HG02678 (cell line): ENCODE results near the gene BSDC1.
A peak's percentile ranks its signal among the peaks of the same experiment; 100 is the strongest.
"Not testable (repeated sequence)": the region's sequence is repeated elsewhere in the genome, so short reads cannot be mapped to it uniquely, and the experiment has no call there.

Experiments used
- ATAC-seq: cut with Tn5 transposase; IDR thresholded peaks from one replicate; pipeline ENCODE4 v1.9.1; 2021; ENCODE audit warnings: mild to moderate bottlenecking, moderate library complexity; ENCODE audit not compliant: unreplicated experiment

Gene BSDC1

GRCh38 chr1:32394141-32394889 is at the start of gene BSDC1:
Gene BSDC1, minus strand, starts transcription at chr1:32394441. Its CDS starts 27 bp downstream, at chr1:32394414.
- peak; percentile 96 for ATAC-seq

GRCh38 chr1:32441467-32441866 is 47.2 kb upstream of the BSDC1 start:
- not testable (repeated sequence) for ATAC-seq

DNA sequence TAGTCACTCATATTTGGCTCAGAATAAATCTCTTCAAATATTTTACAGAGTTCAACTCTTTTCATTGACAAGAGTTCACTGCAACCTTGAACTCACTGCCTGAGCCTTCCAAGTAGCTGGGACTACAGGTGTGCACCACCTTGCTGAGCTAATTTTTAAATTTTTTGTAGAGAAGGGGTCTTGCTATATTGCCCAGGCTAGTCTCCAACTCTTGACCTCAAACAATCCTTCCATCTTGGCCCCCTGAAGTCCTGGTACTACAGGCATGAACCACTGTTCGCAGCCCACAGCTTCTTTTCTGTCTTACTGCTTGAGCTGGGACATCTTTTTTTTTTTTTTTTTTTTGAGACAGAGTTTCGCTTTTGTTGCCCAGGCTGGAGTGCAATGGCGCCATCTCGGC is 44.5 kb upstream of the BSDC1 start:
- not testable (repeated sequence) for ATAC-seq

- no peak for ATAC-seq
These were observed 43.9 kb upstream of the BSDC1 start for GRCh38 chr1:32438136-32438535.

DNA sequence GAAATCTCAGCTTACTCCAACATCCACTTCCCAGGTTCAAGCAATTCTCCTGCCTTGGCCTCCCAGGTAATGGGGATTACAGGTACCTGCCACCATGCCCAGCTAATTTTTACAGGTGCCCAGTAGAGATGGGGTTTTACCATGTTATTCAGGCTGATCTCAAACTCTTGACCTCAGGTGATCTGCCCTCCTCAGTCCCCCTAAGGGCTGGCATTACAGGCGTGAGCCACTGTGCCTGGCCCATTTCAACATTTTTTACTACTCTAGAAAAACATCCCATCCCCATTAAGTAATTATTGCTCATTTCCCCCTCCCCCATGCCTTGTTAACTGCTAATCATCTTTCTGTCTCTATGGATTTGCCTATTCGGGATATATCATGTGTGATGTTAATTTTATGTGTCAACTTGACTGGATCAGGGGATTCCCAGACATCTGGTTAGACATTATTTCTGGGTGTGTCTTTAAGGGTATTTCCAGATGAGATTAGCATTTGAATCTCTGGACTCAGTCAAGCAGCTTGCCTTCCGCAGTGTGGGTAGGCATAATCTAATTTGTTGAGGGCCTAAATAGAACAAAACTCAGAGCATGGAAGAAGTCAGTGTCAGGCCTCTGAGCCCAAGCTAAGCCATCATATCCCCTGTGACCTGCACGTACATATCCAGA is 37.6 kb upstream of the BSDC1 start:
- no peak for ATAC-seq

GRCh38 chr1:32427264-32427963 is 33.2 kb upstream of the BSDC1 start:
- no peak for ATAC-seq

DNA sequence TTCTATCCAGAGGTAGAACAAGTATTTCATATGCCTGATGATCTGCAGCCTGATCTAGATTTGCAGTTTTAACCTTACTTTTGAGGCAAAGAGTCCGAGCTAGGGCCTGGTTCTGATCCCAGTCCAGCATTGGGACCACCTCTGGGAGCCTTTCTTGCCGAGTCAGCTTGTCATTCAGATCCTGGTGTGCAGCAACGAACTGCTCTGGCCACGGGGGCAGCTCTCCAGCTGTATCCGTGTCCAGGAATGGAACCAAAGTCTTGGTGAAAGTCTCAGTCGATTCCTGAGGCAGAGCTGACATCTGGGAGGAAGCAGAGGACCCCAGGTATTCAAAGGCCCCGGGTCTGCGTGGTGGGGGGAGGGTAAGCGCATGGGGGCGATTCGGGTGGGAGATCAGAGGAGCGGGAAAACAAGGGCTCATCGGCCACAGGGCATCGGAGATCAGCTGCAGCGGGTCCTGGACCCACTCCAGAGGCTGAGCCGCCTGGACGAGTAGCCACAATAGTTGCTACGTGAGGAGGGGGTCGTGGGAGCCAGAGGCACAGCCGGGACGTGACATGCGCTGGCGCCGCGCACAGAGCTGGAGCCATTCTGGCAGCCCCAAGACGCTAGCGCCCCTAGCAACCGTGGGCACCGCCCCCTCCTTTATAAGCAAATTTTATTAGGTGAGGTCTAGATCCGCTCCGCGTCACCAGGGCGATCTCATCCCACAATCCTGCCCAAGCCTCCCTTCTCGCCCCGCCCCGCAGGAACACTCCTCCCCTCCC is 32.4 kb upstream of the BSDC1 start:
- no peak for ATAC-seq

DNA sequence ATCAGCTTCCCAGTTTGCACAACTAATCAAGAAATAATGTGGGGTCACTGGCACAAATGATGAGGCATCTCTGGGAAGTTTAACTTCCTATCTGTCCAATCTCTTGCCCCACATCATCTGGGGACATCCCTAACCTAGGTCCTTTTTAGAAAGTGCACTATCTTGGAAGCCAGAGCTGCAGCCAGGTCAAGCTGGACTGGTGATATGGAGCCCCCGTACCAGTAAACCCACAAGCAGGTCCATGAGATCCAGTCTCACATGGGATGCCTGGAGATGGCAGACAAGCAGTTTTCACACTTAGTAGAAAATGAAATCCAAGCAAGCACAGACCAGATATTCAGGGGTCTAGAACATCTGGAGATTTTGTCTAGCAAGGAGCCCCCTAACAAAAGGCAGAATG is 27.5 kb upstream of the BSDC1 start:
- ATAC-seq = no peak

DNA sequence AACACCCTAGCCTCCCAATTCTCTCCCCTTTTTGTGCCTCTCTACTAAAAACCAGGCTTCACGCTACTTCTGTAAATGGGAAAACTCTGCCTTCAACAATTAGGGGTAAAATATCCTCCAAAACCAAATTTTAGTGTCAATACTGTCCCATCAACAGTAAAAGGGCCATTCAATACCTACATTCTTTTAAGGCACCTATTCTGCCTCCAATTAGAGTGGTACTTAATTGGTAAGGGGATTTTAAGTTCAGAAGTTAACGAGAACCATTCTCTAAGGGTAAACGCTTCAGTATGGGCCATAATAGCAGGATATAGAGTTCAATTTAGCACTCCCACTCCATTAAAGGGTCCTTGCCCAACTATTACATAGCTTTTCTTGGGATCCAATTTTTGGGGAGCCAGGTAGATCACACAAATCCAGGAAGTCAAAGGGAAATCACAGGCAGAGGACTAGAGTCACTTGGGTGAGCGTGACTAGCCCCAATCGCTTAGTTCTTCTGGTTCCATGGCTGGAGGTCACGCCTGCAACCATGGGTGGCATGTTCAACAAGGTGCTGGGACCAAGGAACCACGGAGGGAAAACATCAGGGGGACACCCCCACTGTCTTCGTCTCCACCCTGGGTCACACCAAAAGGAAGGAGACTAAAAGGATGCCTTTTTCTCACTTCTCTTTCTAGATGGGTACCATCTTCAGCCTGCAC is 20.1 kb upstream of the BSDC1 start:
- no peak for ATAC-seq

GRCh38 chr1:32413507-32414185 is 19.4 kb upstream of the BSDC1 start:
- no peak for ATAC-seq

- ATAC-seq = no peak
These were observed 17.0 kb upstream of the BSDC1 start for GRCh38 chr1:32411261-32411660.

DNA sequence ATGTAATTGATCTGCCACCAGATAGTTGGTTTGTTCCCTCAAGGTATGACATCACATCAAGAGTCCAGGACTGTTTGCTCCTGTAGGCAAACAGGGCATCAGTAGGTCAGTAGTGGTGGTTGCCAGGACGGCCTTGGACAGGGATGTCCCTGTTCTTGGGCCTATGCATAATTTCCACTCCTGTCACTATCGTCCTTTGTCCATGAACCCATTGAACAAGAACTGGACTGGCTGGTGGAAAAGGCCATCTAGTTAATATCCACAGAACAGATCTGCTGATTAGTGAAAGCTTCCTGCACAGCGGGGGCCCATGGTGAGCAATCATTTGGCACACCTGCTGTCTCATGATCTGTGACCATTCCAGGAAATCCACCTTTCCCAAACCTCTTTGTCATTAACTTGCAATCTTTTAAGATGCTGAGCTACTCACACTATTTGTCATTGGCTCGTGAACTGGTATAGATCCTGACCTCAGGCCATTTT is 12.4 kb upstream of the BSDC1 start:
- ATAC-seq = no peak

DNA sequence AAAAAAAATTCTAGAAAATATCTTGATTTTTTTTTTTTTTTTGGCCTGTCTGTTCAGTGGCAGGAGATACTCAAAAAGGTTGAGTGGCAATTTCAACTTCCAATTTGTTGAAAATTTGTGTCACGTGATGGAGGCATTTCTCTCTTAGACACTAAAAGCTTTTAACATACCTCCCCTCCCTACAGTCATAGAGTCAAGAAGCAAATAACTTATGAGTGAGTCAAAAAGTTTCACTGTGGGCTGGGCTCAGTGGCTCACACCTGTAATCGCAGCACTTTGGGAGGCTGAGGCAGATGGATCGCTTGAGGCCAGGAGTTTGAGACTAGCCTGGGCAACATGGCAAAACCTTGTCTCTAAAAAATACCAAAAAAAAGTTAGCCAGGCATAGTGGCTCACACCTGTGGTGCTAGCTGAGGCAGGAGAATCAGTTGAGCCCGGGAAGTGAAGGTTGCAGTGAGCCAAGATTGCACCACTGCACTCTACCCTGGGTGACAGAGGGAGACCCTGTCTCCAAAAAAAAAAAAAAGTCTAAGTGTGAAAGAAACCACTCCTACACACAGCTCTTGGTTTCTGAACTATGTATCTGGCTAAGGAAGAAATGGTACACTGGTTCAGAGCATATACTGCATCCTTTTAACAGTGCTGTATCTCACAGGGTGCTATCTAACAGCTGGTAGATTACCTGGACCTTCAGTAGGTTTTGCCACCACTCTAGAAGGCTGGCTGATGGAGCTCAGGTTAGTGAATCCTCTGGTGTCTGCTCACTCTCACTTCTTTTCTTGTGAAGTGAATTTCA is 11.6 kb upstream of the BSDC1 start:
- no peak for ATAC-seq

GRCh38 chr1:32404946-32405345 is 10.7 kb upstream of the BSDC1 start:
- no peak for ATAC-seq

- no peak for ATAC-seq
These were observed 6.8 kb upstream of the BSDC1 start for GRCh38 chr1:32400876-32401631.

- no peak for ATAC-seq
These were observed 5.6 kb upstream of the BSDC1 start for GRCh38 chr1:32399843-32400242.

DNA sequence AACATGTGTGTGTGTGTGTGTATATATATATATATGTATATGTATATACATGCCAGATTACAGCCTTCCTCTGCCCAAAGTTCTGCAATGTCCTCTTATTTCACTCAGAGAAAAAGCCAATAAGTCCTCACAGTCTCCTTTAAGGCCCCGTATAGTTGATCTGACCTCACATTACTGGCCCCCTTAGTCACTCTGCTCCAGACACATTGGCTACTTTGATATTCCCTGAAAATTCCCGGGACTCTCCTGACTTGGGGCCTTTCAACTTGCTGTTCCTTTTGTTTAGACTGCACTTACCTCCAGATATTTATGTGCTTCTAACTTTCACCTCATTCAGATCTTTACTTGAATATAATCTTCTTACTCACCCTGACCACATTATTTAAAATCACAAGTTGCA is 4.2 kb upstream of the BSDC1 start:
- ATAC-seq = no peak

DNA sequence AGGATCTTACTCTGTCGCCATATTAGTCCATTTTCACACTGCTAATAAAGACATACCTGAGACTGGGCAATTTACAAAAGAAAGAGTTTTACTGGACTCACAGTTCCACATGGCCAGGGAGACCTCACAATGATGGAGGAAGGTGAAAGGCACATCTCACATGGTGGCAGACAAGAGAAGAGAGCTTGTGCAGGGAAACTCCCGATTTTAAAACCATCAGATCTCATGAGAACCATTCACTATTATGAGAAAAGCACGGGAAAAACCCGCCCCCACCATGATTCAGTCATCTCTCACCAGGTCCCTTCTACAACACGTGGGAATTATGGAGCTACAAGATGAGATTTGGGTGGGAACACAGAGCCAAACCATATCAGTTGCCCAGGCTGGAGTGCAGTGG is 2.3 kb upstream of the BSDC1 start:
- ATAC-seq = not testable (repeated sequence)
